Stimulated activated CD8-positive, alpha-beta memory T cell treated with anti-CD3 and anti-CD28 coated beads, Interleukin-4, amount 100 ng/mL, for 1 hour (primary cell): Measurements from ENCODE around the gene SNTG2.

Experiments used
- DNase-seq, 2 donors: peaks; one replicate each; pipeline ENCODE4 v3.0.0-alpha.2; 2020; ENCODE audit warnings: low read depth in 2 of 2, low spot score in 1 of 2

The SNTG2 gene

DNA sequence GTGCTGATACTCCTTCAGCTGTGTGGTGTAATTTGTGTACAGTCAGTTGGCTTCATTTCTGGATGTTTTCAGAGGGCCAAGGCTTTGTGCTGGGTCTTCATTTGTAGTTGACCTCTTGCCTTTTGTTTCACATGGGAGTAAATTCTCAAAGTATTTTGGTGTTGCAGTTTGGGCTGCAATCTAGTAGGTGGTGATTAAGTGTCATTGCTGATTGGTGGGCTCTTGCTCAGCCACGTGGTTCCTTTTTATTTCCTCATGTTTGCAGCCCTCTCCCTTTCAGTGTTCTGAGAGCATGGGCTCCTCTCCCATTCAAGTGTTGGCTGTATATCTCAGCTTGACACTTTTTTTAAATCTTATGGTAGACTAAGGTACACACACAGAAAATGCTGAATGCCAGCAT, 96.8 kb downstream of the SNTG2 start:
- no peak for DNase-seq

DNA sequence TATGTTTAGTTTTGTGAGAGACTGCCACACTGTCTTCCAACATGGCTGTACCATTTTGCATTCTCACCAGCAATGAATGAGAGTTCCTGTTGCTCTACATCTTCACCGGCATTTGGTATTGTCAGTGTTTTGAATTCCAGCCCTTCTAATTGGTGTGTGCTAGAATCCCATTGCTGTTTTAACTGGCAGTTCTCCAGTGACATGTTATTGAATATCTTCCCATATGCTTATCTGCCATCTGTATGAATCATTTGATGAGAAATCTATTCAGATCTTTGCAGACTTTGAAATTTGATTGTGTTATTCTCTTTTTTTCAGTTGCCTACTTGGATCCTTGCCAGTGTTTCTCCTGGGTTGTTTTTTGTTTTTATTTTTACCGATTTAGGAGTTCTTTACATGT, 99.0 kb downstream of the SNTG2 start:
- no peak for DNase-seq

DNA sequence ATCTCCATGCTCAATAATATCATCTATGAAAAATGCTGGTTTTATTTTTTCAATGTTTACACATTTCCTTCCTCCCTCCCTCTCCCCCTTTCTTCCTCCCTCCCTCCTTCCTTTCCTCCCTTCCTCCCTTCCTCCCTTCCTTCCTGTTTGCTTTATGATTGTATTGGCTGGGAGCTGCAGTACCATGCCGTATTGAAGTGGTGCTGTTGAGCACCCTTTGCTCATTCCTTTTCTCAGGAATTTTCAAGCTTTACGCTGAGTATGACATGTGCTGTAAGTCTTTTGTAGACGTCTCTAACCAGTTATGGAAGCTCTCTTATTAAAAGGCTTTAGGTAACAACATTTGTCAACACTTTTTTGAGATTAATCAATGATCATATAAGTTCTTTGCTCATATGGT, 100.4 kb downstream of the SNTG2 start:
- no peak for DNase-seq

- DNase-seq = no peak
These were observed 102.1 kb downstream of the SNTG2 start for GRCh38 chr2:1052771-1053191.

- no peak for DNase-seq
These were observed 103.1 kb downstream of the SNTG2 start for GRCh38 chr2:1053786-1054185.

DNA sequence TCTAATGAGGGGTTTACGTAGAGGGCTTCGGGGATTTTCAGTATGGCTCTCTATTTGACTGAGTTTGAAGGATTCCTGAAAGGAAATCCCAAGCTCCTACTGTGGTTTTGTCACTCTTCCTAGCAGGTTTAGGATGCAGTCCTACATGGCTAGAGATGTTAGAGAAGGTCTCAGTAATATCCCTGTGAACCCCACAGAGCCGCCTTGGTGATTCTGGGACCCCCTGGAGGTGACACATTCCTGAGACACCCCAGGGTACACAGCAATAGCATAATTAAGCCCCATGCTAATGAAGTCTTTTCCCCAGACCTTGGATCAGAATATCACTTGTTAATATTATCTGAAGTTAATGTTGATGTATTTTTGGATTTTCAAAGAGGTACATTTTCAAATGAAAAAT, 103.8 kb downstream of the SNTG2 start:
- DNase-seq = no peak

DNA sequence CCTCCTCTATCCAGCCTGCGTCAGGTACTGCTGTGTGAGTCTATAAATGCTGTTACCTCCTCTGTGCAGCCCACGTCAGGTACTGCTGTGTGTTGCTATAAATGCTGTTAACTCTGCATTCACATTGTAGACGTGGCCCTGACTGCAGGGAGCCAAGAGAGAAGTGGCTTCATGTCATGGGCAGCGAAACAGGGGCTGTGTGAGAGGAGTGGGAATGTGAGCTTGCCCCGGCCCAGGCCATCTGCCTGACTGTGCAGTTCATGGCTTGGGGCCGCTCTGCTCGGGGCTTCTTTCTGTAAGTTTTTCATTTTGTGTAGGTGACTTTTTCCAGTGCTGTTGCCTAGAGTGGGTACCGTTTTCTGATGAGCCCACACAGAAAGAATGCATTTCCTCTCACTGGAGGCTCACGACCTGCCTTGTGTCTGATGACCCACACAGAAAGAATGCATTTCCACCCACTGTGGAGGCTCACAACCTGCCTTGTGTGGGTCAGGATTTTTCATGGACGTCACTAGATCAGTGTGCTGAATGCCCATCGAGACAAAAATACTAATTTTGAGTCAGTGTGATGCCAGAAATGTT, 104.5 kb downstream of the SNTG2 start:
- DNase-seq = no peak

- DNase-seq = no peak
These were observed 109.7 kb downstream of the SNTG2 start for GRCh38 chr2:1060372-1060771.

GRCh38 chr2:1060987-1061386, 110.3 kb downstream of the SNTG2 start:
- no peak for DNase-seq

- no peak for DNase-seq
These were observed 117.6 kb downstream of the SNTG2 start for GRCh38 chr2:1068241-1068640.

GRCh38 chr2:1068822-1069221, 118.2 kb downstream of the SNTG2 start:
- DNase-seq = no peak

- DNase-seq = no peak
These were observed 119.2 kb downstream of the SNTG2 start for GRCh38 chr2:1069847-1070246.

- DNase-seq = no peak
These were observed 120.0 kb downstream of the SNTG2 start for GRCh38 chr2:1070601-1071000.

DNA sequence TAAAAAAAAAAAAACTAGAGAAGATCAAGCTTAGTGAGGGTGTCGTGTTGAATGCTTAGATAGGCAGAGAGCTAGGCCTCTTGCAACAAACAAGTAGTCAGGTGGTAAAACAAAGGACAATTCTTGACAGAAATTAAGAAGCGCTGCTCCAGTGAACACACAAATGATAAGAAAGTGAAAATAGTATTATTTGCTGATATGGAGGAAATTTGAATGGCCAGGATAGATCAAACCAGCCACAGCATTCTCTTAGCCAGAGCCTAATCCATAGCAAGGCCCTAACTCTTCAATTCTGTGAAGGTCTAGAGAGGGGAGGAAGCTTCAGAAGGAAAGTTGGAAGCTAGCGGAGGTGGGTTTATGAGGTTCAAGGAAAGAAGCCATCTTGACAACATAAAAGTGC, 121.0 kb downstream of the SNTG2 start:
- DNase-seq = no peak

- no peak for DNase-seq
These were observed 121.6 kb downstream of the SNTG2 start for GRCh38 chr2:1072250-1072649.

- DNase-seq = no peak
These were observed 127.3 kb downstream of the SNTG2 start for GRCh38 chr2:1077911-1078310.

DNA sequence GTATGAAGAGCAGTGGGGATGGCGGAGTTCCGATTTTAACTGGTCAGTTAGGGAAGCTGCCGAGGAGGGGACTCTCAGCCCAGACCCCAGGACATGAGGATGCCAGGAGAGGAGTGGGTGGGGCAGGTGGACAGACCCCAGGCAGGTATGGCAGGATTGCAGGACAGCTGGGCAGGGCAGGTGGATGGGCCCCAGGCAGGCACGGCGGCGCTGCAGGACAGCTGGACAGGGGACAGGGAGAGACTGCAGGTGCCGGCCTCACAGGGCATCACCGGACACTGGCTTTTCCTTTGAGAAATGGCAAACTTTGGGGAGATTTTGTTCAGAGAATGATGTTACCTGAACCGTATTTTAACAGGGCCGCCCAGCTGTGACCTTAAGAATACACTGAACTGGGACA, 127.7 kb downstream of the SNTG2 start:
- DNase-seq = no peak

DNA sequence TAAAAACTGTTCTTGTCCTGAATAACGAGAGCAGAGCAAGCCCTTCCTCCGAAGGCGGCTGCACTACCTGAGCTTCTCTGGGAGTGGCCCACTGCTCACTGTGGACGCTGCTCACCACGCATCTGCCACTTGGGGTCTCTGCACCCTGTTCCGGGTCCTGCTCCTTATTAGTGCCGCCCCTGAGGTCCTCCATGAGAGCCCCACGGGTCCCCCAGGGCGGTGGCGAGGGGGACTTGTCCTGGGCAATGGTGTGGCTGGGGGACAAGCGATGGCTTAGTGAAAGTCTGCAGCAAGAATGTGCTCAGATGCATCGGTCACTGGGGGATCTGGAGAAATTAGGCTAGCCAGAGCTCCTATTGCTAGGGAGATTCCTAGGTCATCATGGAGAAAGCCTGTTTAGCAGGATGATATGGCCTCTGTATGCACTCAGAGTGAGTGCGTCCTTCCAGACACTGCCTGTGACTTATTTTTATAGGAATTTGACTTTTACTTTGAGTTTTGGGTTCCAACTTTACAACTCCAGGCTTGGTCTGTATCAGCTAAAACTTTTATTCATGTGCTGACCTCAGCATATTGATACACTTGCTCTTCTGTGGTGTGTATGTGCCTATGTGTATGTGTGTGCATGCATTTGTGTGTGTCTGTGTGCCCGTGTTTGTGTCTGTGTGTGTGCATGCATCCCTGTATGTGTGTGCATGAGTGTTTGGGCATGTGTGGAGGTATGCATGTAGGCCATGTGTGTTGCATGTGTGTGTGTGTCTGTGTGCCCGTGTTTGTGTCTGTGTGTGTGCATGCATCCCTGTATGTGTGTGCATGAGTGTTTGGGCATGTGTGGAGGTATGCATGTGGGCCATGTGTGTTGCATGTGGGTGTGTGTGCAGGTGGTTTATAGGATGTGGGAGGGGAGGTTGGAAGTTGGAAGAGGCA, 129.5 kb downstream of the SNTG2 start:
- no peak for DNase-seq

GRCh38 chr2:1081451-1082225, 131.0 kb downstream of the SNTG2 start:
- DNase-seq = no peak

GRCh38 chr2:1082456-1083205, 132.0 kb downstream of the SNTG2 start:
- no peak for DNase-seq

DNA sequence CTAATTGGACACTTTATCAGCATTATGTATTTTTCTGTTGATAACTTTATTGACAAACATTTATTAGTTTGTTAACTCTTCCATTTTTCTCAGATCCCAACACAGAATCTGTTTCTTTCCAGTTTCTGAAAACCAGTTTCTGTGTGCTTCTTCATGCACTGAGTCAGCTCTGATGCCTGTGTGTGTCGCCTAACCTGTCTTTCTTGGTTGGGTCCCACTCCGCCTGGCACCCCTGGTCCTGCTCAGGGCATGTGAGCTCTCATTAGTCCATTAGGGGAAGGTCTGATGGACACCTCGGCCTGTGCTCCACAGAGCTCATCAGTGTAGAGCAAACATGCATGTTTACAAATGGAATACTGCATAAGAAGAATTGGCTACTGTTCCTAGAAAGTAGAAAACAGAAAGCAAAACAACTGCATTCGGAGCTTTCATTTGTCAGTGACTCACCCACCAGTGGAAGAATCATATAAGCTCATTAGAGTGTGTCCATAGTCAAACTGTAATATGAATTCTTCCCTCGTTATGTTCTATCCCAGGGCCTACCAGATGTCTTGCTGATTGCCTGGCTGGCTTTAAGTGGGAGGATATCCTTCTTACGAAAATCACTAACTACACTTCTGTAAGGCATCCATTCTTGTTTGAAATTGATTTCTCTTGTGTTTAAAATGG, 137.7 kb downstream of the SNTG2 start:
- no peak for DNase-seq
